Progenitor cell of endocrine pancreas (in vitro differentiated cells): ENCODE measurements around the gene FAM151B. TPM values are rescaled to one million over a fixed set of nuclear protein-coding genes. Genes with fewer than 3 reads are reported as not detected.

Source experiments
- DNase-seq: peaks from one replicate; pipeline ENCODE4 v3.0.0; 2021; ENCODE audit warnings: low spot score; ENCODE audit not compliant: unreplicated experiment
- H3K27ac Mint-ChIP-seq: 2 replicates; pipeline ENCODE4 v1.8.0; 2021; ENCODE audit warnings: mild to moderate bottlenecking, moderate library complexity, mixed read lengths
- H3K27me3 Mint-ChIP-seq: 2 replicates; pipeline ENCODE4 v1.8.0; 2021; ENCODE audit warnings: mixed read lengths
- H3K36me3 Mint-ChIP-seq: 2 replicates; pipeline ENCODE4 v1.8.0; 2022; ENCODE audit warnings: mixed read lengths; ENCODE audit not compliant: insufficient read depth
- H3K4me1 Mint-ChIP-seq: 2 replicates; pipeline ENCODE4 v1.8.0; 2021; ENCODE audit warnings: low read depth, mixed read lengths
- H3K4me3 Mint-ChIP-seq: 2 replicates; pipeline ENCODE4 v1.8.0; 2021; ENCODE audit warnings: low read depth, mild to moderate bottlenecking, moderate library complexity, mixed read lengths
- H3K9me3 Mint-ChIP-seq: 2 replicates; pipeline ENCODE4 v1.8.0; 2021; ENCODE audit warnings: low read depth, mixed read lengths
- CTCF ChIP-seq: fragments of 200-600 bp; sonication (generic); IDR thresholded peaks from one replicate; pipeline ENCODE4 v1.5.0; 2021; ENCODE audit warnings: antibody characterized with exemption, mild to moderate bottlenecking; ENCODE audit not compliant: unreplicated experiment
- total RNA-seq: library from RNA; stranded (reverse); gene quantifications from 2 replicates; pipeline ENCODE4 v1.2.1, GENCODE V29; 2021

The FAM151B gene
- total RNA-seq, 1 donor from 2014 or later, result 2.7 TPM

DNA sequence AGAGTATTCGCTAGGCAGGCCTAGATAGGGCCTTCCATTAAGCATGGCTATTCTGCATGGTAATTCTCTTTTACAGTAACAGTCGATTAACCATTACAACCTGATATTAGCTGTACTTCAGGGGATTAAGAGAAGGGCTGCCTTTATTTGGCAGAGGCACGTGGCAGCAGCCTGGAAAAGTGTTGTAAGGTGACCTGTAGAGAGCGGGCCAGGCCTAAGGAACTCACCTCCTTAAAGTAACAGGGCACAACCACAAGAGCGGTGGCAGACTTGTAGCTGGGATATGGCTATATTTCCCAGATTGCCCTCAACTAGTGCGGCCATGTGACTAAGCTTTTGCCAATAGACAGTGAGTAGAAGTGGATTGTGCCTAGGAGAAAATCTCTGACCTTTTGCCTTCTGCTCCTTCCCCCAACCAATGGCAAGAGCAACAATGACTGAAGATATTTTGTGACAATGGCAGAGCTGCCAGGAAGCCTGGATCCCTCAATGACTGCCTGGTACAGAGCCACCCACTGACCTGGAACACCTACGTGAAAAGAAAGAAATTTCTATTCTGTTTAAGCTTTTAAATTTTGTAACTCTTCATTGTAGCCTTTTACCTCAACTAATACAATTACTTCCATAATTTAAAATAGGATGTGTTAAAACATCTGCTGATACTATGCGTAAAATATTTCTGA, 101.1 kb downstream of the FAM151B start:
- TF ChIP-seq CTCF, result no peak
- H3K4me3 Mint-ChIP-seq, result no peak overlapping the region
- no peaks in the 10 kb centered on the region for H3K4me1 Mint-ChIP-seq
- no peak for DNase-seq
- no peaks in the 10 kb centered on the region for H3K27me3 Mint-ChIP-seq
- H3K36me3 Mint-ChIP-seq, result no peaks in the 10 kb centered on the region
- no peaks in the 10 kb centered on the region for H3K9me3 Mint-ChIP-seq
- no peak overlapping the region for H3K27ac Mint-ChIP-seq

DNA sequence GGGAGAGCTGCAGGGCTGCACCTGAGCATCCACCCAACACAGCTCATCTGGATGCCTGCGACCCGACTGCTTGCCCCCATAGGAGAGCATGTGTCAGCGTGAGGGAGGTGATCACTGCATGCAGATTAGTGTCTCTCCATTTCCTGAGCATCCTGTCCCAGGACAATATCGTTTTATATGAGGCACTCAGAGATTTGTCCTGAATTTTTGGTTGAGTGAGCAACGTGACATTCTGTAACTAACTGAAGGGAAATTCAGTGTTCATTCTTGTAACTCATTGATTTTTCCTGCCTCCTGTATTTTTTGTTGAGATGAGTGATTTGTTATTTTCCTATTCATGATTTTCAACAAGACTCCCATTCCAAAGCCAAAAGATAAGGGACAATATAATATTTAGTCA, 102.9 kb downstream of the FAM151B start:
- no peaks in the 10 kb centered on the region for H3K4me1 Mint-ChIP-seq
- H3K27ac Mint-ChIP-seq, result no peak overlapping the region
- no peak overlapping the region for H3K4me3 Mint-ChIP-seq
- no peaks in the 10 kb centered on the region for H3K36me3 Mint-ChIP-seq
- no peak for DNase-seq
- no peak for TF ChIP-seq CTCF
- H3K9me3 Mint-ChIP-seq, result no peaks in the 10 kb centered on the region
- H3K27me3 Mint-ChIP-seq, result no peaks in the 10 kb centered on the region

GRCh38 chr5:80591352-80591751, 103.5 kb downstream of the FAM151B start:
- Mint-ChIP-seq H3K27me3 (no peaks in the 10 kb centered on the region), H3K9me3 (no peaks in the 10 kb centered on the region)

GRCh38 chr5:80592105-80592504, 104.2 kb downstream of the FAM151B start:
- H3K36me3 Mint-ChIP-seq, result no peaks in the 10 kb centered on the region
- no peak for DNase-seq
- TF ChIP-seq CTCF, result no peak
- no peak overlapping the region for H3K4me3 Mint-ChIP-seq
- no peaks in the 10 kb centered on the region for H3K4me1 Mint-ChIP-seq
- no peaks in the 10 kb centered on the region for H3K27me3 Mint-ChIP-seq
- H3K9me3 Mint-ChIP-seq, result no peaks in the 10 kb centered on the region
- H3K27ac Mint-ChIP-seq, result no peak overlapping the region

More at GRCh38 chr5:80591352-80591751, 103.5 kb downstream of the FAM151B start:
- Mint-ChIP-seq H3K27ac (no peak overlapping the region), H3K36me3 (no peaks in the 10 kb centered on the region), H3K4me1 (no peaks in the 10 kb centered on the region), H3K4me3 (no peak overlapping the region)
- no peak for TF ChIP-seq CTCF
- DNase-seq, result no peak

Other genes starting within 250 kb of the FAM151B start
- gene SERINC5, start 232.1 kb upstream of the FAM151B start, total RNA-seq, result 174 and 198 TPM in 2 replicates
- gene SPZ1, start 168.1 kb upstream of the FAM151B start, total RNA-seq, result not detected in 2 replicates
- 74.4 and 82.3 TPM in 2 replicates for gene ZFYVE16, start 80.0 kb upstream of the FAM151B start, total RNA-seq
- 0.17 and 0.20 TPM in 2 replicates for gene ANKRD34B, start 82.2 kb downstream of the FAM151B start, total RNA-seq
- gene MSH3, start 166.6 kb downstream of the FAM151B start, total RNA-seq, result 16.9 and 18.4 TPM in 2 replicates
- 41.1 and 45.4 TPM in 2 replicates for gene DHFR, start 166.9 kb downstream of the FAM151B start, total RNA-seq